SK-N-SH treated with all-trans-retinoic acid at 6 μM for 48 hours (cell line): ENCODE data around the gene UBE3C.

Source experiments
- ARNTL ChIP-seq: fragments of 450-650 bp; formaldehyde crosslinking; IDR thresholded peaks from 2 replicates; pipeline ENCODE4 v1.5.0; 2020; ENCODE audit warnings: low read depth, mild to moderate bottlenecking, moderate library complexity, borderline replicate concordance
- BACH2 ChIP-seq: fragments of 250-450 bp; sonication (Bioruptor Pico); IDR thresholded peaks from 2 replicates; pipeline ENCODE4 v1.9.0; 2021; ENCODE audit warnings: mild to moderate bottlenecking, borderline replicate concordance
- GLIS3 ChIP-seq: fragments of 250-450 bp; sonication (Bioruptor Pico); IDR thresholded peaks from 2 replicates; pipeline ENCODE4 v1.5.0; 2020; ENCODE audit warnings: mild to moderate bottlenecking, moderate library complexity
- ISL1 ChIP-seq: fragments of 250-450 bp; sonication (Bioruptor Pico); IDR thresholded peaks from 2 replicates; pipeline ENCODE4 v2.1.2; 2022; ENCODE audit warnings: mild to moderate bottlenecking, moderate library complexity
- PATZ1 ChIP-seq: fragments of 250-450 bp; sonication (Bioruptor Pico); IDR thresholded peaks from 2 replicates; pipeline ENCODE4 v1.8.0; 2020; ENCODE audit warnings: mild to moderate bottlenecking, moderate library complexity, borderline replicate concordance
- SNAI2 ChIP-seq: fragments of 250-450 bp; sonication (Bioruptor Pico); IDR thresholded peaks from 2 replicates; pipeline ENCODE4 v1.5.0; 2020; ENCODE audit warnings: mild to moderate bottlenecking, moderate library complexity
- TSHZ2 ChIP-seq: fragments of 250-450 bp; sonication (Bioruptor Pico); IDR thresholded peaks from 2 replicates; pipeline ENCODE4 v1.5.0; 2020; ENCODE audit warnings: mild to moderate bottlenecking, moderate library complexity
- ZC3H10 ChIP-seq: fragments of 250-450 bp; sonication (Bioruptor Pico); IDR thresholded peaks from 2 replicates; pipeline ENCODE4 v1.5.1; 2021; ENCODE audit warnings: mild to moderate bottlenecking, moderate library complexity
- ZFP30 ChIP-seq: fragments of 450-650 bp; formaldehyde crosslinking; IDR thresholded peaks from 2 replicates; pipeline ENCODE4 v1.5.0; 2022; ENCODE audit warnings: mild to moderate bottlenecking, moderate library complexity
- ZNF70 ChIP-seq: fragments of 450-650 bp; formaldehyde crosslinking; IDR thresholded peaks from 2 replicates; pipeline ENCODE4 v1.5.0; 2020; ENCODE audit warnings: mild to moderate bottlenecking, moderate library complexity
- ZNF8 ChIP-seq: fragments of 450-650 bp; formaldehyde crosslinking; IDR thresholded peaks from 2 replicates; pipeline ENCODE4 v1.5.0; 2020; ENCODE audit warnings: mild to moderate bottlenecking, moderate library complexity
- TF ChIP-seq, protein P1 (sequence below): fragments of 250-450 bp; sonication (Bioruptor Pico); IDR thresholded peaks from 2 replicates; pipeline ENCODE4 v1.5.1; 2020; ENCODE audit warnings: low read depth, mild to moderate bottlenecking, moderate library complexity

DNA sequence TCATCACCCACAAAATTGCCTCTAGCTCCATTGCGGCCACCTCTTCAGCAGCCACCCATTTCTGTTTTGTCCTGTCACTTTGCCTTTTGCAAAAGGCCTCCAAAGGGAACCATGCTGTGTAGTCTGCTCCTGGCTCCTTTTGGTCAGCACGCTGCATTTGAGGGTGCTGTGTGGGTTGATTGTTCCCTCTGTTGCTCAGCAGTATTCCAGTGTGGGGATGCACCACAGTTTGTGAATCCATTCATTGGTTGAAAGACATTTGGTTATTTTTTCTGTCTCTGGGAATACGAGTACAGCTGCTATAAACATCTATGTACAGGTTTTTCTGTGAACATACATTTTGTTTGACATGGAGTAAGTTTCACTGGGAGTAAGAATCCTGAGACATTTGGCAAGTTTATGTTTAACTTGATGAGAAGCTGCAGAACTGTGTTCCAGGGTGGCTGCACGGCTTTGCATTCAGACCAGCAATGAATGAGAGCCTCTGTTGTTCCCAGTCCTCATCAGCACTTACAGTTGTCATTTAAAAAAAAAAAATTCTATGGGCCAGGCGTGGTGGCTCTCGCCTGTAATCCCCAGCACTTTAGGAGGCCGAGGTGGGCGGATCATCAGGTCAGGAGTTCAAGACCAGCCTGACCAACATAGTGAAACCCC, 82.3 kb downstream of the UBE3C start:
- TF ChIP-seq, protein P1, sequence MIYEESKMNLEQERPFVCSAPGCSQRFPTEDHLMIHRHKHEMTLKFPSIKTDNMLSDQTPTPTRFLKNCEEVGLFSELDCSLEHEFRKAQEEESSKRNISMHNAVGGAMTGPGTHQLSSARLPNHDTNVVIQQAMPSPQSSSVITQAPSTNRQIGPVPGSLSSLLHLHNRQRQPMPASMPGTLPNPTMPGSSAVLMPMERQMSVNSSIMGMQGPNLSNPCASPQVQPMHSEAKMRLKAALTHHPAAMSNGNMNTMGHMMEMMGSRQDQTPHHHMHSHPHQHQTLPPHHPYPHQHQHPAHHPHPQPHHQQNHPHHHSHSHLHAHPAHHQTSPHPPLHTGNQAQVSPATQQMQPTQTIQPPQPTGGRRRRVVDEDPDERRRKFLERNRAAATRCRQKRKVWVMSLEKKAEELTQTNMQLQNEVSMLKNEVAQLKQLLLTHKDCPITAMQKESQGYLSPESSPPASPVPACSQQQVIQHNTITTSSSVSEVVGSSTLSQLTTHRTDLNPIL (CRISPR knock-in tag): no peak
- TF ChIP-seq ZNF70 (CRISPR knock-in tag): no peak
- no peak for TF ChIP-seq ARNTL (CRISPR knock-in tag)
- no peak for TF ChIP-seq SNAI2 (CRISPR knock-in tag)
- no peak for TF ChIP-seq ZC3H10 (CRISPR knock-in tag)
- TF ChIP-seq ZNF8: no peak
- TF ChIP-seq PATZ1 (CRISPR knock-in tag): no peak
- no peak for TF ChIP-seq GLIS3 (CRISPR knock-in tag)
- no peak for TF ChIP-seq ISL1
- no peak for TF ChIP-seq BACH2 (CRISPR knock-in tag)
- no peak for TF ChIP-seq ZFP30 (CRISPR knock-in tag)
- TF ChIP-seq TSHZ2 (CRISPR knock-in tag): no peak
